Panc1 (cell line): ENCODE measurements around the gene TNIP2. TPM values are rescaled to one million over a fixed set of nuclear protein-coding genes. Genes with fewer than 3 reads are reported as not detected.

ENCODE experiments used
- ATAC-seq: fragments of 200-7000 bp; cut with Tn5 transposase; 2 replicates; pipeline ENCODE4 v1.9.1; 2020; ENCODE audit warnings: mild to moderate bottlenecking, moderate library complexity
- BruUV-seq: library from RNA; stranded (reverse); fragments of 400-500 nt; replicated peaks from 2 replicates; lab custom pipeline; 2021; lab: Mats Ljungman, UMichigan
- CTCF ChIA-PET: fragments of 300-600 bp; sonication (Branson Sonifier 250); formaldehyde crosslinking; loops from one replicate; lab custom pipeline; 2022; ENCODE audit warnings: antibody characterized with exemption; lab: Charles Lee
- POLR2A ChIA-PET: fragments of 300-600 bp; sonication (Branson Sonifier 250); formaldehyde crosslinking; loops from one replicate; lab custom pipeline; 2022; ENCODE audit warnings: antibody characterized with exemption; lab: Charles Lee
- DNase-seq: peaks from one replicate; pipeline ENCODE4 v3.0.0-alpha.2; 2010; ENCODE audit warnings: low read depth, low spot score
- H3K27ac ChIP-seq: 2 replicates; pipeline ENCODE4 v1.5.1; 2011; ENCODE audit warnings: mild to moderate bottlenecking, low read length, inconsistent platforms
- H3K27me3 ChIP-seq: fragments of 200-500 bp; sonication (Bioruptor generic); 2 replicates; pipeline ENCODE4 v1.6.0; 2014; ENCODE audit warnings: low read length, inconsistent platforms; ENCODE audit not compliant: control insufficient read depth, insufficient read depth
- H3K36me3 ChIP-seq: fragments of 200-500 bp; sonication (Bioruptor generic); 2 replicates; pipeline ENCODE4 v1.5.1; 2014; ENCODE audit warnings: inconsistent platforms, mild to moderate bottlenecking, low read length, moderate library complexity; ENCODE audit not compliant: control insufficient read depth, insufficient read depth
- H3K4me1 ChIP-seq: 2 replicates; pipeline ENCODE4 v1.5.1; 2011; ENCODE audit warnings: inconsistent platforms, mild to moderate bottlenecking, low read length, moderate library complexity; ENCODE audit not compliant: control insufficient read depth, insufficient read depth
- H3K4me3 ChIP-seq, 2 experiments: 2 replicates each; pipeline ENCODE4 v1.5.1; 2011 to 2012; ENCODE audit warnings: low read depth in 2 of 2, low read length in 2 of 2, mild to moderate bottlenecking in 2 of 2, inconsistent platforms in 1 of 2, moderate library complexity in 1 of 2
- H3K9me3 ChIP-seq: fragments of 200-500 bp; sonication (Bioruptor generic); 2 replicates; pipeline ENCODE4 v1.5.1; 2014; ENCODE audit warnings: low read depth, mild to moderate bottlenecking, inconsistent platforms, low read length, moderate library complexity; ENCODE audit not compliant: control insufficient read depth, insufficient read depth
- CTCF ChIP-seq: fragments of 450-650 bp; IDR thresholded peaks from 2 replicates; pipeline ENCODE4 v1.5.1; 2017; ENCODE audit warnings: mild to moderate bottlenecking
- POLR2AphosphoS5 ChIP-seq: IDR thresholded peaks from 2 replicates; pipeline ENCODE4 v1.6.1; 2012; ENCODE audit warnings: mild to moderate bottlenecking, low read depth, low read length, moderate library complexity
- REST ChIP-seq, 2 experiments: IDR thresholded peaks; 2 replicates each; pipeline ENCODE4 v1.6.1; 2011 to 2012; ENCODE audit warnings: low read depth in 2 of 2, control low read depth in 1 of 2, low read length in 1 of 2, mild to moderate bottlenecking in 1 of 2, moderate library complexity in 1 of 2; ENCODE audit not compliant: insufficient read depth in 1 of 2
- SIN3A ChIP-seq: IDR thresholded peaks from 2 replicates; pipeline ENCODE4 v1.6.1; 2012; ENCODE audit warnings: low read depth, mild to moderate bottlenecking, low read length, moderate library complexity, borderline replicate concordance; ENCODE audit not compliant: insufficient read depth
- TCF7L2 ChIP-seq: IDR thresholded peaks from 2 replicates; pipeline ENCODE4 v1.6.1; 2011; ENCODE audit warnings: mild to moderate bottlenecking, low read depth, low read length, inconsistent platforms
- in situ Hi-C: cut with HindIII; loops from 2 replicates; pipeline ENCODE4 v1.10.0; 2016; ENCODE audit warnings: low sequenced_read_pairs, low pct_unique_long_range_greater_than_20kb
- intact Hi-C: fragments of 100-400 bp; cut with micrococcal nuclease; formaldehyde crosslinking; loops from one replicate; pipeline ENCODE4 v1.10.0; 2022; ENCODE audit not compliant: unreplicated experiment
- total RNA-seq: library from RNA; stranded (reverse); gene quantifications from one replicate; pipeline ENCODE4 v1.2.1, GENCODE V29; 2021; ENCODE audit not compliant: unreplicated experiment

Gene TNIP2
- total RNA-seq, 1 experiment from 2014 or later, result 60.3 TPM

GRCh38 chr4:2793586-2794485 lies 37.7 kb upstream of the TNIP2 start:
- intact Hi-C loops (loop anchor here (10.0 kb wide), 1 partner anchor 141 kb away; no protein-coding TSS in a partner anchor), in situ Hi-C loops (no loop called here)
- H3K9me3 ChIP-seq, result no peaks in the 10 kb centered on the region
- TF ChIP-seq SIN3A, result 0 out of 2 replicates have a peak, but pooled peaks have one; percentile 22
- no peak for TF ChIP-seq POLR2AphosphoS5
- H3K27ac ChIP-seq, result peak overlapping the region; percentile 89
- POLR2A ChIA-PET, result no interaction called here
- TSS peak; percentile 17 for BruUV-seq
- CTCF ChIA-PET, result no interaction called here
- H3K4me1 ChIP-seq, result peaks cover 58% of the 10 kb centered on the region
- DNase-seq (no peak), ATAC-seq (peak; percentile 32)
- no peaks in the 10 kb centered on the region for H3K36me3 ChIP-seq
- H3K4me3 ChIP-seq, result peak overlapping the region; percentile 54 to 77
- H3K27me3 ChIP-seq, result no peaks in the 10 kb centered on the region

- H3K27ac ChIP-seq, result peak within 1 kb of the TSS; percentile 89
- intact Hi-C loops (loop anchor here (10.0 kb wide), 1 partner anchor 142 kb away; no protein-coding TSS in a partner anchor), in situ Hi-C loops (no loop called here)
- peaks cover 53% of the 10 kb centered on the region for H3K4me1 ChIP-seq
- H3K36me3 ChIP-seq, result no peaks in the 10 kb centered on the region
- no peaks in the 10 kb centered on the region for H3K27me3 ChIP-seq
- DNase-seq (no peak), ATAC-seq (peak; percentile 50)
- TF ChIP-seq SIN3A (0 out of 2 replicates have a peak, but pooled peaks have one; percentile 12), REST (IDR thresholded peaks at IDR 0.05; ENCODE audit: insufficient read depth in 1 of 2, low read depth in 2 of 2, low read length in 1 of 2) (no peak)
- CTCF ChIA-PET, result no interaction called here
- no TSS peak for BruUV-seq
- H3K4me3 ChIP-seq, result peak within 1 kb of the TSS; percentile 54 to 77
- H3K9me3 ChIP-seq, result no peaks in the 10 kb centered on the region
- POLR2A ChIA-PET, result no interaction called here
These were observed 36.8 kb upstream of the TNIP2 start, which contains the start of gene SH3BP2 for GRCh38 chr4:2792711-2793585. Gene SH3BP2 (plus strand): TSS chr4:2793085. CDS start chr4:2820618, 27,533 bp downstream.

- no TSS peak for BruUV-seq
These were observed 36.2 kb upstream of the TNIP2 start for GRCh38 chr4:2792396-2792710.

More at GRCh38 chr4:2792396-2792710, 36.2 kb upstream of the TNIP2 start:
- POLR2A ChIA-PET, result no interaction called here
- Histone ChIP-seq H3K36me3 (no peaks in the 10 kb centered on the region), H3K4me3 (no peak overlapping the region), H3K4me1 (peaks cover 47% of the 10 kb centered on the region), H3K27ac (peak overlapping the region; percentile 49), H3K27me3 (no peaks in the 10 kb centered on the region), H3K9me3 (no peaks in the 10 kb centered on the region)
- intact Hi-C loops (loop anchor here (10.0 kb wide), 1 partner anchor 142 kb away; no protein-coding TSS in a partner anchor), in situ Hi-C loops (no loop called here)
- CTCF ChIA-PET, result interaction anchor here (0.8 kb wide), 1 partner anchor 82 kb away, joined by 3 read pairs; no protein-coding TSS in a partner anchor
- ATAC-seq (no peak), DNase-seq (no peak)
- TF ChIP-seq REST (IDR thresholded peaks at IDR 0.05; ENCODE audit: insufficient read depth in 1 of 2, low read depth in 2 of 2, low read length in 1 of 2) (no peak), TCF7L2 (no peak), POLR2AphosphoS5 (no peak), SIN3A (no peak), CTCF (no peak)
